22Rv1 (cell line): Measurements from ENCODE around the gene PON3.

Source experiments
- CTCF ChIP-seq: fragments of 450-650 bp; IDR thresholded peaks from 2 replicates; pipeline ENCODE4 v1.5.1; 2017; ENCODE audit warnings: mild to moderate bottlenecking
- ZFX ChIP-seq: fragments of 450-650 bp; IDR thresholded peaks from 2 replicates; pipeline ENCODE4 v1.6.1; 2017; ENCODE audit warnings: antibody characterized with exemption, borderline replicate concordance

GRCh38 chr7:95330961-95331337 is 65.2 kb downstream of the PON3 start:
- TF ChIP-seq CTCF = no peak
- TF ChIP-seq ZFX = no peak
